GM21390 (cell line): Measurements from ENCODE around the gene CLGN.

ENCODE experiments used
- ATAC-seq: cut with Tn5 transposase; IDR thresholded peaks from one replicate; pipeline ENCODE4 v1.9.1; 2021; ENCODE audit not compliant: unreplicated experiment

CLGN gene

DNA sequence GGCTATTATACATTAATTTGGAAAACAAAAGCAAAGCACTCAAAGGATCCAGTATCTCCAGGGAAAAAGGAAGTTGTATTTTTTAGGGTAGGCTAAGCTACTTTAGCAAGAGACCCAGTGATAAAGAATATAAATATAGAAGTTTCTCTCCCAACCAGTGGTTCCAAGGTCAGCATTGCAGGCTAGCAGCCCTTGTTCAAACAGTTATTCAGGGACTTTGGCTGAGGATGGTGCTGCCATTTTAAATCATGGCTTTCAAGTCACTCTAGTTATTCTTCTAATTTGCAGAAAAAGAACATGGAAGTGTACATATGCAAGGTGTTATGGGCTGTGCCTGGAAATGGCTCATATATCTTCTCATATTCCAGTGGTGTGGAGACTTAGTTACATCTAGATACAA, 44.7 kb downstream of the CLGN start:
- no peak for ATAC-seq

DNA sequence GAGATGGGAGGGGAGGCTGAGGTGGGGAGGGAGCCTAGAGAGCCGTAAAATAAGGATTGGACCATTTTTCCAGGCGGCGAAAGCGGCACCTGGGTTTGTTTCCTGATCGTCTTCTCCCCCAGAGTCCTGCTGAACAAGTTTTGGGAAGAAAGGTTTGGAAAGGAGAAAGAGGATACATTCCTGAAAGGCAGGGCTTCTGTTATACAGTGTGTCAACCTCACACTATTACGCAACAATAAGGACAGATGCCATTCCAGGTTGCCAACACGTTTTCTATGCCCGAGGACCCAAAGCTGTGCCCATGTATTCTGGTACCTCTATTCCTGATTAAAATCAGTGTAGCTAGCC, 53.3 kb downstream of the CLGN start:
- no peak for ATAC-seq

DNA sequence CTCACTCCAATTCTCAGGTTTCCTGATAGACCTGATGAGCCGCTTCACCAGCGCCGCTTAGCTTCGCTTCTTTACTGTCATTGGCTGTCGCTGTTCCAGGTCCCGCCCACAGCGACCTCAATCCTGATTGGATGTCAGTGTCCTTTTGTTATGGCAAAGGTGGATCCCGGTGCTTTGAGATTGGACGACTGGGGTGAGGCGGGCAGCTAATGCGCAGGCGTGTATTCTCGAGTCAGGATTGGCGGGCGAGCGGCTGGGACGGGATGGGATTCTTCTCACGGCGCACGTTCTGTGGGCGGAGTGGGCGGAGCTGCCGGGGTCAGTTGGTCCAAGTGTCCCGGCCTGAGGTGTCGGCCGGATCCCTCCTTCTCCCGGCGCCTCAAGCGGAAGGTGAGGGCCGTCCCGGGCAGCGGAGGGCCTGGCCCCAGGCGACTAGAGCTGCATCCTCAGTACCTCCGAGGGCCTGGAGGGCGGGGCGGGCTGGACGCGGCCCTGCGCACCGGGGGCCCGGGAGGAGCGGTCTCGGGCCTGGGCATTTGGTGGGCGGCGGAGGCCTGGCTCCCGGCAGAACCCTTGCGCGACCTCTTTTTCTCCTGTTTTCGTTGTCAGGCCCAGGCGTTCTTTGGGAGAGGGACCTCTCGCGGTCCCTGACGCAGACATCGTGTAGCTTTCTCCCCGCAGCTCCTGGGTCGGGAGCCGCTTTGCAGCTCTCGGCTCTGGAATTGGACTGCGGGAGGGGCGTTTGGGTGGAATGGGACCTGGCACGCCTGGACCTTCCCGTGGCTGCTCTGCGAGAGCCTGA, 53.9 kb downstream of the CLGN start, which contains the start of gene SCOC:
Gene SCOC, plus strand, starts transcription at position 319 of the 802 bp plus-strand sequence. CDS start 5,525 bp downstream, outside the sequence.
- ATAC-seq = peak; percentile 94

DNA sequence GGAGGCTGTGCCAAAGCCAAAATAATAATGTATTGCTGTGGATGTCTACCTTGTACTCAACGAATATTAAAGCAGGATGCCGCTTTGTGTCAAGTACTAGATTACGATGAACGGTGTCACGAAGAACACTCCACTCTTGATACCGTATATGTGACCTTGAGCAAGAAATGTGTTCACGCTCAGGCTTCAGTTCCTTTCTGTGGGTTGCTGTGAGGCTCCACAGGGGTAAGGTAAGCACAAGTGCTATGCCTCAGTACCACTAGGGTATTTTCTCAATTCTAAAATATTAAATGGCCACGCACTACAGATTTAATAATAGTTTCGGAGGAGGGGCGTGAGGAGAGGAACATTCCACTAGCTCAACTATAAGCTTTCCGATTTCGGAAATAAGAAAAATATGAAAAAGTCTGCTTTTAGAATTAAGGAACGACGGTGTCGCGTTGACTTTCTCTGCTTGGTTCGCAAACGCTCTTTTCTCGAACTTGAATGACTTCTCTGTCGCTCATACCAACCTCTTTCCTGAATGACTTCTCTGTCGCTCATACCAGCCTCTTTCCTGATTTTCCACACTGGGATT, 54.6 kb downstream of the CLGN start:
- peak; percentile 56 for ATAC-seq

DNA sequence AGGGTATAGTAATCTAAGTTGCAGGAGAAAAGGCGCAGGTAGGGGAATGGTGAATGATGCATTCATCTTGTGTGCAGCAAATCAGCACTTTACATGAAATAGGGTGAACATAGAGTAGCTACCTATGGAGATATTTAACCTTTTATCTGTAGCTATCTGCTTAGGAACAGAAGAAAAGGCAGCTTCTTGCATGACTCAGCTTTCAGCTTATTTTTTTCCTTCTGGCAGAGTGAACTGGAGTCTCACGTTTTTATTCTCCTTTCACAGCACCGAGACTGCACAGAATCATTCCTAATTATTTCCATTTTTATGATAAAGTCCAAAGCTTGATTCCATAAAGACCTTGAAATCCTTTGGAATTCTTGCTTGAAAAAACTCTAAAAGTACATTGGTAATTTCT, 58.8 kb downstream of the CLGN start:
- ATAC-seq = no peak

DNA sequence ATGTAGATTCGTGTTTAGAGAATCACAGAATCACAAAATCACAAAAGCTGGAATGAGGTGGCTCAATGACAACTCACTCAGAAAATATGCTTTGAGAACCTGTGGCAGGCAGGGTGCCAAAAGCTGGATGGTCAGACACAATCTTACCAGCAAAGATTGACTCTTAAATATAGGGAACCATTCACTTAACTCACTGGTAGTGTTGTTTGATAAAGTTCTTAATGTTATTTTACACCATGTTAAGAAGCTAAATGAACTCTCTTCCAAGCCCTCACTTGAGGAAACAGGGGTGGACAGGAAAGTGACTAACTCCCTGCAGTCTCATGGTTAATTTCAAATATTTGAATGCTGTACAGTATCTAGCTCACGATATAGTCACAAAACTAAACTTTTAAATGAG, 59.7 kb downstream of the CLGN start:
- ATAC-seq = no peak

DNA sequence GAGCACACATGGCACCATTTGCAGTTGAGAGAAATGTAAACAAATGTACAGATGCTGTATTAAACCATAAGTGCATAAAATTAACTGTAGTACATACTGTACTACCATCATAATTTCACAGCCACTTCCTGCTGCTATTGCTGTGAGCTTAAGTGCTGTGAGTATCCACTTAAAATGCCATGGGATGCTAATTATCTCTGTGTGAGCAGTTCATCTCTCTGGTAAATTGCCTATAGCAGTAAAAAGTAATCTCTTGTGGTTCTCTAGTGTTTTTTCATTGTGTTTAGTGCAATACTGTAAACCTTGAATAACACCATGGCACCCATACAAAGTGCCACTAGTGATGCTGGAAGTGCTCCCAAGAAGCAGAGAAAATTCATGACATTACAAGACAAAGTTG, 63.9 kb downstream of the CLGN start:
- no peak for ATAC-seq

DNA sequence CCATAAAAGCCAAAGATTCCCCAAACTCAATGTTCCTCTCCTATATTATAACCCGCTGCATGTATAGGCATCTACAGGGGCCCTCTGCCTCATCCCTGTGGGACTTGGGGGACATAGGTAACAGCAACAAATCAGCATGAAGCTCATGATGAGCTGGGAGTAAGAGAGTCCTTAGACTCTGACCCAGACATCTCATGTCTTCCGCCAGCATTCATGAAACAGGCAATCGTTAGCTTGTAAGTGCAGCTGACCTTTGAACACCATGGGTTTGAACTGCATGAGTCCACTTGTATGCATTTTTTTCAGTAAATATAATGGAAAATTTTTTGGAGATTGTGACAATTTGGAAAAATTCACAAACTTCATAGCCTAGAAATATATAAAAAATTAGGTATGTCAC, 64.4 kb downstream of the CLGN start:
- ATAC-seq = no peak

DNA sequence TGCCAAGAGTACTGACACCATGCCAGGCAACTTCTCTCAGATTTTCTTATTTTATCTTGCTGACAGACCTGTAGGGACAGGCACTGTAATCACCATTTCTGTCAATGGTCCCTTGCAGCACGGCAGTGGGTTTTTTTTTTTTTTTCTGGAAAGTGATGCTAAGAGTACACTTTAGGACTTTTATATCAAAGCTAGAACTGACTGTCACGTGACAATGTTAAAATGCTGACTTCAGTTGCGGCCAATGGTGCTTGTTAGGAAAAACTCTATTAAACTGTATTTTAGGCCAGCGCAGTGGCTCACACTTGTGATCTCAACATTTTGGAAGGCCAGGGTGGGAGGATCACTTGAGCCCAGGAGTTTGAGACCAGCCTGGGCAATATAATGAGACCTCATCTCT, 66.3 kb downstream of the CLGN start:
- ATAC-seq = no peak

DNA sequence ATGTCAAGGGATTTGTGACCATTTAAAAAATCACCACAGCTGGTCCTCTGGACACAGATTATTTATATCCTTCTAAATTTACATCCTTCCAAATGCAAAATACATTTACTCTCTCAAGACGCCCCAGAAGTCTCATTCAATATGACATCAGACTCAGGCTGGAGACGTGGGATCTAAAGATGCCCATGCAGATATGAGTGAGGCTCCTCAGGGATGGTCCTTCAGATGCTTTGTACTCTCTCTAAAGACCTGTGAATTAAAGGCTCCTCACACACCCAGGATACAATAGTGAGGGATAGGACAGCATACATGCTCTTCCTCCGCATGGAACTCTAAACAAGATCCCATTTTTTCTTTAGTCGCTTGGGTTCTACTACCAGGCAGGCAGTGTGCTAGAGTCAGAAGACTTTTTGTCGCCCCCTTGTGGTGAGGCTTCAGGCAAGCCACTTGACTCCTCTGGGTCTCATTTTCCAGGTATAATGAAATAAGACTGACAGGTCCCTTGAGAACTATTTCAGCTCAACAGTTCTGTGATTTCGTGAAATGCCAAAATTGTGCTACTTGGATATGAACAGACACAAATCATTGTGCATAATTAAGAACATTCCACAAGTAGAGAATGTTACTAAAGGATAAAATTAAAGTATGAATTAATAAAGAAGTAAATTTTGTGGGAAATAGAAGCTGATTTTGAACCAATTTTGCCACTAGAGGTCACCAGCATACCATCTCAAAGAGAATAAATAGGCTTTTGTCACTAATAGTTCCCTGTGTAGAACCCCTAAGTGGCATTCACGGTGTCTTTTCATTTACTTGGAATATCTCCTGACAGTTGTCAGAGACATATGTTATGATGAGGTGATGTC, 67.7 kb downstream of the CLGN start:
- peak; percentile 99 for ATAC-seq

DNA sequence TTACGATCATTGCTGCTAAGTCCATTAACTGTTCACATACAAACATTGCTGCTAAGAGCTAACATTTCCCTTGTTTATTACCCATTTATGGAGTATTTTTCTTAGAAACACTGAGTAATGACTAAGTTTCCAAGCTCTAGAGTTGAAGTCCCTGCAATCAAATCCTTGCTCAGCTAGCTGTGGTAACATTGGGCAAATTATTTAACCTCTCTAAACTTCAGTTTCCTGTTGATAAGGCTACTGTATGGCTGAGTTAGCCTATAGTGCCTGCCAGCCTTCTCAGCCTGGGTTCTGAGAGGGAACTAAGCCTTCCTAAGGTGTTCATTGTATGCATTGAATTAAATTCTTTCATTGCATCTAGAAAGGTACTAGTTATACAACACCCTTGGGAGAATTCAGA, 69.2 kb downstream of the CLGN start:
- ATAC-seq = no peak

DNA sequence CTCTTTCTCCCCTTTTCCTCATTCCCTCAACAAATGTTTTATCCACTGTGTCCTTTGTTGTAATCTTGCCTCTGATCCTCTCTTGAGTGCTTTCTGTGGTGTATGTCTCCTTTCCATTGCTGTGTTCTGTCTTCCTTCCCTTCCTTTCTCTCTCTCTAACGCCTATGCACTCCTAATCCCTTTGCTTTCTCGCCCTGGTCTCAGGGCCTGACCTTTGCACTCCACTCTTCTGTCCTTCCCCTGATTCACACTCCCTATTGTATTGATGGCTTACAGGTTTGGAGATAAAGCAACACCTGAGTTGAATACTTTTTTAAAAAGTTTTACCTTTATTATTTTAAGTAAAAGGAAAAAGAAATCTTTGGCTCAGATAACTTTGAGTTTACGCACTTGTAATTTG, 69.6 kb downstream of the CLGN start:
- ATAC-seq = no peak

DNA sequence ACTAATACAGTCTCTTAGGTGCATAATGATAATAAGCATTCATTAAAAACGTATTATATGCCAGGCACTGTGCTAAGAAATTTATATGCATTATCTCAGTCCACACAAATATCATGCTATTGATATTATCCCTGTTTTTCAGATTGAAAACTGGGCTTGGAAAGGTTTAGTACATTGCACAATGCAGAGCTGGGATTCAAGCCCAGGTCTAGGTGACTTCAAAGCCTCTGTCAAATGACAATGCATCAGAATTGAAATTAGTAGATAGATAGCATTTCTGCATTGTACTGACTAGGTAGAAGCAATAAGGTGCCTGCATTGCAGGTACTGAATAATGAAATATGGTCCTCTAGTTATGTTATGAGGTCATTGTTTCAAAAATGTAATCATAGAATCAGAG, 72.2 kb downstream of the CLGN start:
- no peak for ATAC-seq

DNA sequence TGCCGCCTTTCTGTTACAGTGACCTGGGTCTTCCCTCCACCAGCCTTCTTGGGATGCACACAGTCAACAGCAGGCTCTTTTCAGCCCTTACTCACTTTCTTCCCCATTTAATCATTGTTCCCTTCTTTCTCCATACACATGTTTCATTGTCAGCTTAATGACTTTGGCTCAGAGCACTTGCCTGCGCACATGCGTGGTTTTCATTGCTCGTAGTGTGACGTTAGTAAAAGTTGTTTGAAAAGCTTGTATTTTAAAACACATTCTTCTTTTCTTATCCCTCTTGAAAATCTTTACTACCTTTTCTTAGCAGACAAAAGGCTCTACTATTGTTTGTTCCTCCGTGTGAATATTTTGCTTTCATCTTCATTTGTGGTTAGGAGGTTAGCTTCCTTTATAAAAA, 73.7 kb downstream of the CLGN start:
- ATAC-seq = no peak

DNA sequence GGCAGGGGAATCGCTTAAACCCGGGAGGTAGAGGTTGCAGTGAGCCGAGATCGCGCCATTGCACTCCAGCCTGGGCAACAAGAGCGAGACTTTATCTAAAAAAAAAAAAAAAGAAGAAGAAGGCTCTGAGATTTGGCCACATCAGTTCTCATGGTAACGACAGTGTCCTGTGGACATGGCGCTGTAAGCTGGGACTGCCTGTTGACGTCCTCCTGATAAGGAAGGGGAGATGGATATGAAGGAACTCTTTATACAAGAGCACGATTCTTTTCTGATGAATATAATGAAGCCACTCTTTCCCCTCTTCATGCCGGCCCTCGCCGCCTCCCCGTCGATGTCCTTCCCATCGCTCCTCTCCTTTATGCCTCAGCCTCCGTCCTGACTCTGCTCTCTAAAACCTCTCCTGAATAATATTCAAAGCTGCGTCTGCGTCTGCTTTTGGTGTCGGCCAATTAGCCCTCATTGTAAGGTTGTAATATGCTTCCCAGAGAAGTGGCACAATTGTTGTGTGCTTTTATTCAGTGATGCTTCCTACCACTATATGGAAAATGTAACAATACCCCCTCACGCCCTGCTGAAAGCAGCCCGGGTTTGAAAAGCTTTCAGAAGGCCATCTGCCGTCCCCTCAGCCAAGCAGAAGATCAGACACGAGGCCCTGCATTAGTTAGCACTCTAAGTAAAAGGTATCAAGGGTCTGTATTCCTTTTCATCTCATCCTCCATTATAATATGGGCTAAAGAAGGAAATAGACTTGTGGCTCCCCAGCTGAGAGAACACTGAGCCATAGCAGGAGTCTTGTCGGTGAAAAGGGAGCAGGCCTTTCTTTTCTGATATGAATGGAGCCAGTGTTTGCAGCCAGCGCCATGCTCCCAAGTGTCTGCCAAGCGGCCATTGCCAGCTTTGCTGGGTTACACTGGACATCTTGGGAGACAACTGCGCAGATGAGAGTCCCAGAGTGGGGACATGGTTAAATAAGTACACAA, 76.1 kb downstream of the CLGN start:
- no peak for ATAC-seq

DNA sequence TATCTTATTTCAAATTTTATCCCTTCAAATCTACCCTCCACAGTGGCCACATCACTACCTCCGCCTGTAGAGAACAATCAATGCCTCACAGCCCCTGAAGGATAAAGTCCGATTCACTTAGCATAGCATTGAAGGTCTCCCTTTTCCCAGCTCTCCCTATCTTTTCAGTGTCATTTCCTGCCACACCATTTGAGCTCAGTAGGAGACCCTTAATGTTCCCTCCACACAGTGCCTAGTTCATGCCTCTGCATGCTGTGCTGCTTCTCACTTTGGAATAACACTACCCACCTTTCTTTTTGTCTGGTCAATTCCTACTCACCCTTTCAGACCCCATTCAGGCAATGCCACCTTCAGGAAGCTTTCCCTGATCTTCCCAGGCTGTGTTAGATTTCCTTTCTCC, 77.6 kb downstream of the CLGN start:
- ATAC-seq = no peak

DNA sequence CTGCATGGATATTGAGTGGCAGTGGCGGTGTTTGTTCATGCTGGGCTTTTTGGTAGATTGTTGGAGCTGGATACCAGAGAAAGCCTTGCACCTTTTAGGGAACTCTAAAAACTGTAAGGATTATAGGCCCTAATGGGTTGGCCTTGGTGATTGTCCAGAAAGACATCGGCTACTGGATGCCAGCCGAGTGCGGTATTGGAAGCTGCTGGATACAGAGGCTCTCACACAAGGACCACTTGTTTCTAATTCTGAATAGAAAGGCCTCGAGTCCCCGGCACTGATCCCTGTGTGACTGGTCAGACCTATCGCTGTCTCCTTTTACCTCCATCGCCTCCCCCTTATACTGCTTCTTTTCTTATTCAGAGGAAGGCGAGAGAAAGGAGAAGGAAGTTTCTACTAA, 81.3 kb downstream of the CLGN start:
- ATAC-seq = no peak

DNA sequence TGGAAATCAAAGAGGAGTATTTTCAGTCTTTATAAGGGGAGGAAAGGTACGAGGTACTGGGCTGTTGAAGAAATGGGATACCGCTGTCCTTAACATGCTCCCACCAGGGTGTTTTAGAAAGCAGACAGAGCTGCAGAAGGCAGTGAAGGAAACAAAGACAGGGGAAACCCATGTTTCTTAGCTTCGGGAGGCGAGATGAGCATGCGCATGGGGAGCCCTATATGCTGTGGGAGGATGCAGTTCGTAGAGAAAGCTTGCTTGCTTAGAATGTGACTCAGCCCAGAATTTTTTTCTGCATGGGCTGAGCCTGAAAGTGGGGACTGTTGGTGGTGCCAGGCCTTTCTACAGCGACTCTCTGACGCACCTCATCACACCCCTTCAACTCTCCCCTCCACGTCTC, 82.8 kb downstream of the CLGN start:
- no peak for ATAC-seq

DNA sequence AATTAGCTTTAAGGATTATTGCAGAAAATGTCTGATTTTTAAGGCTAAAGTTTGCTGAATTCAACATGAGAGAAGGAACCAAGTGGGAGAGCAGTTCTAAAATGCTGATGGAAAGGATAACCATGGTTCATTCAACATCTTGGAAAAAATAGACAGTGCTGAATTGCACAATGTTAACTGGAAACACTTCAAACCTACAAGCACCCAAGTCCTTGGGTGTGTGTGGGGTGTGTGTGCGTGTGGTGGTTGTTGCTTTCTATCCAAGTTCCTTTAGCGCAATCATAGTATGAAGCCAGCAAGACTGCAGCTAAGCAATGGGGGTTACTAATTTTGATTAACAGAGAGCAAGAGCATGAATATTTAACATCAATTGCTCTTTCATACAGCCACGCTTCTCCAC, 83.3 kb downstream of the CLGN start:
- ATAC-seq = no peak

DNA sequence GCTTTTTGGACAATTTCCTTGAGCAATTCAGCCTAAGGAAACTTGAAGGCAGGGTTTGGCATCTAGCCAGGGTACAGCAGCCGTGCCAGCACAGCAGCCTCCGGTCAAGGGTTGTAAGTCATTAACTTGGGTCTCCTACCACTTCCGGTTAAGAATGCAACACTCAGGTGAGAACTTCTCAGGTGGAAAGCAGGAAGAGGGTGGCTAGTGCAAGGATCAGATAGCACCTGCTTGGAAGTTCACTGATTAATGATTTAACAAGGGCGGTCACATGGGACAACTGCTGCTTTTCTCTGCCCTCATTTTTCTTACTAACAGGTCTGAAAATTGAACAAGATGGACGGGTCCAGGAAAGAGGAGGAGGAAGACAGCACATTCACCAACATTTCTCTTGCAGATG, 84.1 kb downstream of the CLGN start:
- peak; percentile 79 for ATAC-seq

DNA sequence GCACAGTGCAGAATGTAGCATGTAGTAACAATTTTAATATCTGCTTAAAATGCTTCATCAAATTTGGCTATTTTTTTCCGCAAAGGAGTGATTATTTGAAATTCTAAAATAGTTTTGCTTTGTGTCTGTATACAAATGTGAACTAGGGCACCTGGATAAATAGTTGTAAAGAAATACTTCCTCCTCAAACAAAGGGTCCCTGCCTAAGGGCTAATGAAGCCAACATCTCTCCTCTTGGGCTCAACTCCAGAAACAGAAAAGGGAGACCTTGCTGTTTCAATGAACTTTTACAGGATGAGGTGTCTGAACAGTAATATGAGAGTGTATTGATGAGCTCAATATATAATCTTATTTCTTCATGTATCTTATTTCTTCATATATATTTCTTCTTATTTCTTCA, 84.8 kb downstream of the CLGN start:
- no peak for ATAC-seq
